Stimulated activated CD4-positive, alpha-beta T cell treated with anti-CD3 and anti-CD28 coated beads, Interleukin-15, amount 100 ng/mL, for 1 hour (primary cell): ENCODE data around the gene DGKG.

Experiments used
- DNase-seq, 2 donors: peaks; one replicate each; pipeline ENCODE4 v3.0.0-alpha.2; 2020; ENCODE audit warnings: low read depth in 1 of 2, low spot score in 1 of 2

Gene DGKG

GRCh38 chr3:186178412-186178811, 183.6 kb downstream of the DGKG start:
- DNase-seq, result no peak

- no peak for DNase-seq
Observed at GRCh38 chr3:186176373-186176990, 185.6 kb downstream of the DGKG start.

GRCh38 chr3:186173224-186173815, 188.7 kb downstream of the DGKG start:
- DNase-seq, result no peak

GRCh38 chr3:186172353-186172752, 189.7 kb downstream of the DGKG start:
- DNase-seq, result no peak

- DNase-seq, result no peak
Observed at GRCh38 chr3:186171521-186171920, 190.5 kb downstream of the DGKG start.

- no peak for DNase-seq
Observed at GRCh38 chr3:186170516-186170915, 191.5 kb downstream of the DGKG start.

GRCh38 chr3:186169379-186169778, 192.7 kb downstream of the DGKG start:
- no peak for DNase-seq

- no peak for DNase-seq
Observed at GRCh38 chr3:186168976-186169375, 193.1 kb downstream of the DGKG start.

GRCh38 chr3:186167646-186168395, 194.2 kb downstream of the DGKG start:
- DNase-seq, result no peak

GRCh38 chr3:186166491-186167288, 195.3 kb downstream of the DGKG start:
- DNase-seq, result no peak

GRCh38 chr3:186166036-186166435, 196.0 kb downstream of the DGKG start:
- DNase-seq, result no peak

GRCh38 chr3:186165331-186165730, 196.7 kb downstream of the DGKG start:
- DNase-seq, result no peak

- no peak for DNase-seq
Observed at GRCh38 chr3:186164696-186165095, 197.3 kb downstream of the DGKG start.

GRCh38 chr3:186162221-186162620, 199.8 kb downstream of the DGKG start:
- DNase-seq, result no peak

- no peak for DNase-seq
Observed at GRCh38 chr3:186160691-186161243, 201.3 kb downstream of the DGKG start.

GRCh38 chr3:186154641-186155040, 207.4 kb downstream of the DGKG start:
- no peak for DNase-seq

- no peak for DNase-seq
Observed at GRCh38 chr3:186152889-186153292, 209.1 kb downstream of the DGKG start.

- DNase-seq, result no peak
Observed at GRCh38 chr3:186152361-186152798, 209.7 kb downstream of the DGKG start.

GRCh38 chr3:186151077-186151971, 210.7 kb downstream of the DGKG start:
- DNase-seq, result no peak
